Fibroblast of skin of left biceps (primary cell): ENCODE results near the gene UBAC1.
"Not testable (repeated sequence)": the region's sequence is repeated elsewhere in the genome, so short reads cannot be mapped to it uniquely, and the experiment has no call there.

Experiments used
- DNase-seq, 2 experiments: peaks; one replicate each; pipeline ENCODE4 v3.0.0-alpha.2; 2013; ENCODE audit warnings: low read depth in 2 of 2

The UBAC1 gene

GRCh38 chr9:135978642-135979546 is 17.7 kb upstream of the UBAC1 start:
- DNase-seq: no peak

- no peak for DNase-seq
Observed at GRCh38 chr9:135976944-135977343, 15.8 kb upstream of the UBAC1 start.

GRCh38 chr9:135976531-135976930 is 15.4 kb upstream of the UBAC1 start:
- no peak for DNase-seq

DNA sequence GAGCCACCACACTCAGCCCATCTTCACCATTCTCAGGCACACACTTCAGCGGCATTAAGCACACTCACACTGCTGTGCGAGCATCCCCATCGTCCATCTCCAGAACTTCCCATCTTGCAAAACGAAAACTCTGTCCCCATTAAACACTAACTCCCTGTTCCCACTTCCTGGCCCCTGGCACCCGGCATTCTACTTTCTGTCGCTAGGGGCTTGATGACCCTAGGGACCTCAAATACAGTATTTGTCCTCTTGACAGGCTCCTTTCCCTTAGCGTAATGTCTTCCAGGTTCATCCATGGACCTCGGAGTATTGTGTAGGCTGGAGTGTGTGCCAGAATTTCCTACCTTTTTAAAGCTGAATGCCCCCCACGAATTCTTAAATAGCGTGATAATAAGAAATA is 14.7 kb upstream of the UBAC1 start:
- DNase-seq: no peak

DNA sequence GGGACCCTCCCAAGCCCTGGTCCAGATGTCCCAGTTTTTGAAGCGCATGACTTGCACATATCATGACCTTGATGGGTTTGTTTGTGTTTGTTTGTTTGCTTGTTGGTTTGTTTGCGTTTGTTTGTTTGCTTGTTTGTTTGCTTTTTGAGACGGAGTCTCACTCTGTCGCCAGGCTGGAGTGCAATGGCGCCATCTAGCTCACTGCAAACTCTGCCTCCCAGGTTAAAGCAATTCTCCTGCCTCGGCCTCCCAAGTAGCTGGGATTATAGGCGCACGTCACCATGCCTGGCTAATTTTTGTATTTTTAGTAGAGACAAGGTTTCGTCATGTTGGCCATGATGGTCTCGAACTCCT is 13.0 kb upstream of the UBAC1 start:
- DNase-seq: no peak

GRCh38 chr9:135973277-135974219 is 12.4 kb upstream of the UBAC1 start:
- DNase-seq: no peak

- DNase-seq: no peak
Observed at GRCh38 chr9:135971892-135972291, 10.7 kb upstream of the UBAC1 start.

DNA sequence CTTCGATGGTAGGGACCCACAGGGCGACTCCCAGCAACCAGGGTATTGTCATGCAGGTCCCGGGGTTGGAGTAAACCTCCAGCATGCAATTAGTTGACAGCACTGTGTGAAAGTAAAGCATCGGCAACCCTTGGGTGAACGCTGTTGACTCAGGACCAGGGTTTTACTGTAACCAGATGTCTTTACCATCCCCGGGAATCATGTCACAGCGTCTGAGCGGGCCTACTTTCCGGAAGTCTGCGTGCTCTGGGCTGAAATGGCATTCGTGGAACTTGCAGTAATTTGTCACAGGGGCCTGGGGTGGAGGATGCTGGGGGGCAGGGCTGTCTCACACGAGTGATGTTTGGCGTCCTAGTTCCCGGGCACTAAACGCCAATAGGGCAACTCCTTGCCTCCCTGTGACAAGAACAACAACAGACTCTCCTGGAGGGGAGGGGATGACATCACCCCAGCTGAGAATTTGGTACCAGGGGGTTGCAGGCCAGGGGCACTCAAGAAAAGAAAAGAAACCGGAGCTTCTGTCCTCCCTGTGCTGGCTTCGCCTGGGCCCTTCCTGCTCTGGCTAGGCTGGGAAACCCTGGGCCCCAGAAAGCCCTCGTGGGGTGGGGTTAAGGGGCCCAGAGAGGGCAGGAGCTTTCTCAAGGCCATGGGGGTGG is 10.1 kb upstream of the UBAC1 start:
- DNase-seq: peak; percentile 9 to 12

DNA sequence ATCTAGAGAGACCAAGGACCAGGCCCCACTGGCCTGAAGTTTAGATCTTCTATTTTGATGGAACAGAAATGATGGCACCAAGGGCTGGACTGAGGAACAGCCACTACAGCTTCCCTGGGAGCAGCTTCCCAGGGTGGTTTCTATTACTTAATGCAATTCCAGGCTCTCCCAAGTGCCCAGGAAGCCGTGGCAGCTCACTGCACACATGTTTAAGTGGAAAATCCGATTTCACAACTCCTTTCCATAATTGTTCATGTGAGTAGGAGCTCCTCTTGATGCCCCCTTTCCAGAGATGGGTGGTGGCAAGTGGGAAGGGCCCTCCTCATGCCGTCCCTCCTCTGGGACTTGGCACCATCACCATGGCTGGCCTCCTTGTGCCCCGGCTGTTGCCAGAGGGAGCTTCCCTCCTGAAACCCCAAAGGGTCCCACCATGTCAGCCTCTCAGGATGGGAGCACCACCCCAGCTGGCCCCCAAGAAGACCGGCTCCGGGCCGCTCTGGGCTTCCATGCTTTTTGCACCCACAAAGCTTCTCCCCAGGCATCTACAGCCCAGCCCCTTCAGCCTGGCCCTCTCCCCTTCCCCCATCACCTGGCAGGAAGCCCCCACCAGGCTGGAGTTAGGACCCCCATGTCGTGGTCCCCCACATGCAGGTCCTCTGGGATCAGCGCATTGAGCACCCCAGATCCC is 9.1 kb upstream of the UBAC1 start:
- DNase-seq: no peak

DNA sequence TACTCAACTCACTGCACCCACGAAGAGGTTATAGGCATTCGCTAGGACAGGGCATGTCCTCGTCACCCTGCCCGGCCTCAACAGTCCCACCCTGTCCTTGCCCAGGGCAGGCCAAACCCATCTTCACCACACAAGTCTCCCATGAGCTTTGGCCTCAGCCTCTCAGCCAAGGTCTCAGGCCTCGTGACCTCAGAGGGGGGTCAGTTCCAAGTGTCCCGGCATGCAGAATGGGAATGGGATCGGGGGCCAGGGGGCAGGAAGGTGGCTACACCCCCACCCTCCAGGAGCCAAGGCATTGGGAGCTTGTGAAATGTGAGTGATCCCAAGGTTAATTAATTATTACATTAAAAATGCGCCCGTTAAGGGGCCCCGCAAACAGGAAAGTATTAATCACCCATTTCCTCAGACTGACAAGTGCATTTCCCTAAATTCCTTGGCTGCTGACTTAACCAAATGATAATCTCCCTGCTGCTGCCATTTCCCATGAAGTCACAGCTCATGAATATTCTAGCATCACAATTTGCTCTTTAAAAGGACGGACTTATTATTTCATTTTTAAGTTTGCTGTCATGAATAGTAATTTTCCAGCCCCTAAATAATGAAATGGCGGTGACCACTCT is 8.0 kb upstream of the UBAC1 start:
- DNase-seq: no peak

GRCh38 chr9:135968601-135969000 is 7.4 kb upstream of the UBAC1 start:
- no peak for DNase-seq

- no peak for DNase-seq
Observed at GRCh38 chr9:135968083-135968476, 6.9 kb upstream of the UBAC1 start.

- DNase-seq: not testable (repeated sequence)
Observed at GRCh38 chr9:135966916-135967260, 5.7 kb upstream of the UBAC1 start.

DNA sequence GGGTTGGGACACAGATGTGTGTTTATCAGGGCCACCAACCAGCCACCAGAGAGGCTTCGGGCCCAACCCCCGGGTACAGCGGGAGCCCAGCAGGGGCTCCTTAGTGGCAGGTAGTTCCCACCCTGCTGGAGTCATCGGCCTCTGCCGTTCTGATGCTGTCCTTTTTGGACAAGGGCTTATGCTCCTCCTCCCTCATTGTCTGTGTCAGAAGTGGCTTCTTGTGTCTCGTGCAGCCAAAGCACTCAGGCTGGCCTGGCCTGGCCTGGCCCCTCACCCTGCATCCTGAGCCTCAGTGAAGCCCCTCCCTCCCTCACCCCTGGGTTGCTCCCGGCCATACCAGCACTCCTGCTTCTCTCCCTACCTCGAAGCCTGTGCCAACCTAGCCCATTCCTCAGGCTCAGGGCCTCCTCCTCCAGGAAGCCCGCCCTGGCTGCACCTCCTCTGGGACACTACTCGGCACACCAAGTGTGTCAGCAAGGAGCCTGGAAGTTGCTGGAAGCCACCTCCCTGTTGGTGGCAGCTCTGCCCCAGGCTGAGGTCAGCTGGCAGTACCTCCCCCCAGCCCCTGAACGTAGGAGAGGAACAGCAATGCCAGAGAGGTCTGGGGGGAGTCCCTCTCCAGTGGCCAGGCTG is 4.1 kb upstream of the UBAC1 start:
- no peak for DNase-seq

DNA sequence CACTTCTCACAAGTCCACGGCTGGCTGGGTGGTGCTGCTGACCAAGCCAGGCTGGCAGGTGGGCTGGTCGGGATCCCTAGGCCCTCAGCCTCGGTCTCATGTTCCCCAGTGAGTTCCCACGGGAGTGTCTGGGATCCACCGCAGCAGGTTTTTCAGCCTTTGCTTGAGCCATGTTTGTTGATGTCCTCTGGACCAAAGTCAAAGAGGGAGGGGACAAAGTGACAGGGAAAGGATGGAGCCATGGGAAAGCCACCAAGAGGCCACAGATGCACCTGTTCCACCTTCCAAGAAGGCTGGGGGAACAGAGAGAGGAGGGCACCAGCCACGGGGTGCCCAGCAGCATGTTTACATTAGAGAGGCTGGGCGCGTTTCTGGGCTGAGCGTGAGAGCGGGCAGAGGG is 2.8 kb upstream of the UBAC1 start:
- no peak for DNase-seq

GRCh38 chr9:135963338-135963737 is 2.2 kb upstream of the UBAC1 start:
- no peak for DNase-seq

DNA sequence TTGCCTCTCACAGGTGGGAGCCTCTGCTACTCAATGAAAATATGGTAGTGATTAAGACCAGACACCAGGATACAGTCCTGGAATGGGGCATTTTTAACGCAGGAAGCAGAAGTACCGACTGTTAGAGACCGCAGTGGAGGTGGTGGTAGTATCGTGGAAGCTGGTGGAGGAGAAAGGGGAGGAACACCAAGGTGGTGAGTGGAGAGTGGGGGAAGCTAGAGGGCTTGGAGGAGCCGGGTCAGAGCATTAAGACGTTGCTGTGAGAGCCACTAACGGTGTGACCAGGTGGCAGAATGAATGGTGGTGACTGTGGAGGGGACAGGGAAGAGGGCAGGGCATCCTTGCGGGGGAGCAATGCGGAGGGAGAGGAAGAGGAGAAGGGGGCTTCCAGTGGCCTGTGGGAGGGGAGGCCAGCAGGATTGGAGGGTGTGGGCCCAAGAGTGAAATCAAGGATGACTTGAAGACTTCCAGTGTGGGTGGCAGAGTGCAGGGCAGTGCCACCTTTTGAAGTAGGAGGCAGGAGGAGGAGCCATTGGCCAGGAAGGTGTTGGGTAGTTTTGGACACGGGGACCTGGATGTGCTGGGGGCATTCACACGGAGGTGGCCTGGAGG is 1.6 kb upstream of the UBAC1 start:
- DNase-seq: no peak

DNA sequence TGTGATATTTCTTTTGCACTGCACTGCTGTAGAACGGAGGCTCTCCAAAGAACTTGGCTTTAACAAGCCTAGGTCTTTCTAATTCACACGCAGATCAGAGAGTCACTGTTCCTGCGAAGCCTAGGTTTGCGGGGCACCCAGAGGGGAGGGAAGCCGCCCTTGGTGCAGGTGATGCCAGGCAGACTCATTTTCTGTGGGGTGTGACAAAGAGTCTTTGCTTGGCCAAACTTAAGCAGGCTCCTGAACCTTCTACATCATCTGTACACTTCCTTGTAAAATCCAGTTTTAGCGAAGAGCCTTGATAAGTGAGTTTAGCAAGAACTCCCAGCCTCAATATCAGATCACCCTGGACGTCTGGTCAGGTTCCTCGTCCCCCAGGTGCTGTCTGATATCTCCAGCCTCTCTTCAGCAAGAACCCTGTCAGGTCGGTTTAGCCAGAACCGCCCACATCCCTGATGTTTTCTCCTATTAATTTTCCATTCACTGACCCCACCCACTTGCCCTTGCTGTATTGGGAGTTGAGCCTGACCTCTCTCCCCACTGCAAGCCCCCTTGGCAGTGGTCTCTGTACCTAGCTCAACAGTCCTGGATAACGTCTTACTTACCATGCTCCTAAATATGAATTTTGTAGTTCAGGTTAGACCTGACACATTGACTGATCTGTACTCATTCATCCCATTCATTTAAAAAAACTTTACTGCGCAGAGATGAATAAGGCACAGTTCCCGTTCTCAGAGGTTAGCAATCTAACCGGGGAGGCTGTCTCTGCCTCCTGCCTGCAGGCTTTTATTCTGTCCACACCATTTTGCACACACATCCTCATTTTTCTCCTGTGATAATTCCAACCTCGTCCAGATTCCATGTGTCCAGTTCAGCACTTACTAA is 880 bp upstream of the UBAC1 start:
- DNase-seq: no peak
